ENCODE measurements around the gene APBA2.

APBA2 gene

DNA sequence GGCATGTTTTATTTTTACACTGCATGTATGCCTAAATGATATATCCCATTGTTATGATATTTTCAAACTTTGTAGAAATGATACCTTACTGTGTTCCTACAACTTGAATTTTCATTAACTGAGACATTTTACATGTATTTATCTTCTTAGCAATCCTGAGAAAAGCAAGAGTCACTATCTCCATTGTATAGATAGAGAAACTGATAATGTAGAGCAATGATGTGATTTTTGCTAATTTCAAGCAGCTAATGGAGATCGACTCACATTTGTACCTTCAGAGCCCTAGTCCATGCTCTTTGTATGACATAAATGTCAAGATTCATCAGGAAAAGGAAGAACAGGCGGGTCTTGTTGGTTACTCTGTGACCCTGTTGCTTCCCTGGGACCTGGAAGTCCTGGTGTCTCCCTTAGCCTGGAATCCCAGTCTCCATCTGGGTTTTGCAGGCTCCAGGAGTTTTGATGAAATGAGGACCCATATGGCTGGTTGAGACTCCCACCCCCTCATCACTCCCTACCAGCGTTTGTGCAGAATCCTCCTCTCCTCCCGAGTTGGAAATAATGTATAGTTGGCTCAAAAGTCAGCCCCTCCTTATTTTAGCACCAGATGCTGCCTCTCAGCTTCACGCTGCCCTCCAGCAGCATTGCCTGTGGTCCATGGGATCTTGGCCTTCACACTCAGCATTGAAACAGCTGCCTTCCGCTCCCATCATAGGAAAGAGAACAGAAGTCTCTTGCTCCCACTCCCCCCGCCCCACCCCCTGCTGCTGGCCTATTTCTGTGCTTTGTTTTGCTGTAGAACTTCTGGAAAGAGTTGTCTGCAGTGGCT, 67.1 kb downstream of the APBA2 start:
- DNase-seq, result no peak
- H3K9me3 Mint-ChIP-seq, result no peaks in the 10 kb centered on the region
- H3K4me1 Mint-ChIP-seq, result peaks cover 79% of the 10 kb centered on the region
- peak overlapping the region; percentile 85 for H3K27ac Mint-ChIP-seq
- H3K4me3 Mint-ChIP-seq, result peak overlapping the region; percentile 37
- H3K27me3 Mint-ChIP-seq (ENCODE audit: low read depth, poor library complexity), result no peaks in the 10 kb centered on the region
- H3K36me3 Mint-ChIP-seq (ENCODE audit: low read depth), result peaks cover 15% of the 10 kb centered on the region
- TF ChIP-seq, protein P1, sequence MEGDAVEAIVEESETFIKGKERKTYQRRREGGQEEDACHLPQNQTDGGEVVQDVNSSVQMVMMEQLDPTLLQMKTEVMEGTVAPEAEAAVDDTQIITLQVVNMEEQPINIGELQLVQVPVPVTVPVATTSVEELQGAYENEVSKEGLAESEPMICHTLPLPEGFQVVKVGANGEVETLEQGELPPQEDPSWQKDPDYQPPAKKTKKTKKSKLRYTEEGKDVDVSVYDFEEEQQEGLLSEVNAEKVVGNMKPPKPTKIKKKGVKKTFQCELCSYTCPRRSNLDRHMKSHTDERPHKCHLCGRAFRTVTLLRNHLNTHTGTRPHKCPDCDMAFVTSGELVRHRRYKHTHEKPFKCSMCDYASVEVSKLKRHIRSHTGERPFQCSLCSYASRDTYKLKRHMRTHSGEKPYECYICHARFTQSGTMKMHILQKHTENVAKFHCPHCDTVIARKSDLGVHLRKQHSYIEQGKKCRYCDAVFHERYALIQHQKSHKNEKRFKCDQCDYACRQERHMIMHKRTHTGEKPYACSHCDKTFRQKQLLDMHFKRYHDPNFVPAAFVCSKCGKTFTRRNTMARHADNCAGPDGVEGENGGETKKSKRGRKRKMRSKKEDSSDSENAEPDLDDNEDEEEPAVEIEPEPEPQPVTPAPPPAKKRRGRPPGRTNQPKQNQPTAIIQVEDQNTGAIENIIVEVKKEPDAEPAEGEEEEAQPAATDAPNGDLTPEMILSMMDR (IDR thresholded peaks at IDR 0.05), result no peak

DNA sequence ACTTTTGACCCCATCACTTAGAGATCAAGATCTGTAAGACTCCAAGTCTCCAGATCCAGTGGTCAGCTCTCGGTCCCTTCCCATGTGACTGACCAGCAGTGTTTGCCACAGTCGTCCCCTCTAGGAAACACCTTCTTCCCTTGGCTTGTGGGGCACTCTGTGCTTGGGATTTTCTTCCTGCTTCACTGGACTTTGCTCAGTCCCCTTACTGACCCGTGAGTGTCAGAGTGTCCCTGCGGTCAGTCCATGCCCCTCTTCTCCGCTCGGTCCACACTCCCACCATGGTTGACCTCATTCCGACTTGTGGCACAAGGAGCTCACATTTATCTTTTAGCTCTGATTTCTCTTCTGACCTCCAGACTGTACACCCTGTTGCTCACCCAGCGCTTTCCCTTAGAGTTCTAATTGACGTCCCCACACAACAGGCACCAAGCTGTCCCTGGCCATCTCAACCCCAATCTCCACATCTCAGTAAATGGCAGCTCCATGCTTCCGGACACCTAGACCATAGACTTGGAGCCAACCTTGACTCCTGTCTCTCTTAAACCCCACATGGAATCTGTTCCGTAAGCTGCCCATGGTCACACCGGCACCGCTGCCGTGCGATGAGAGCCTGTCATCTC, 67.9 kb downstream of the APBA2 start:
- TF ChIP-seq, protein P1 (IDR thresholded peaks at IDR 0.05), result no peak

DNA sequence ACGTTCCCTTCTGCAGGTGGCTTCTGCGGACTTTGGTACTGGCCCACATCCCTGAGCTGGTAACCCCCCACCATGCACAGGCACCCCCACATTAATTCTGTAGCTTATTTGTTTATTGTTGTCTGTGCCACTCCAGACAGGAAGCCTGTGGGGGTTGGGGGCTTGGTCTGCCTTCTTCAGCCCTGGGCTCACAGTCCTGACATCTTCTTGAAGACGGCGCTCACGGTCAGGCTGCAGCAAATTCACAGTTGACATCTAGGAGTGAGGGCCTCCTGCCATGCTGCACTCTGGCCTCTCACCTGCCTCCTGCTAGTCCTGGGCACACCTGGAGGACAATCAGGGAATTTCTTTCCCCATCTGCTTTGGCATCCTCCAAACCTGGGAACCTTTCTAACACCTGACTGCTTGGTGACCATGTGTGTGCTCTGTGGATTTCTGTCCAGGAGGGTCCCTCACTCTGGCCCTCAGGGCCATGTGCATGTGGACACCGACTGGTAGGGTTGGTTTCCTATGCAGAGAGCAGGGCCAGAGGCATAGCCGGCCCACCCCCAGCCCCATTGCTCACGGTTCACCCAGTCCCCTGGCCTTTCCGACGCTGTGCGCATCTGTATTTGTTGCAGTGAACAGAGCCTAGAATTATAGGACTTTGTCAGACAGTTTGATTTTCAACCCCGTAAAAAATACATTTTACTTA, 68.8 kb downstream of the APBA2 start:
- H3K9me3 Mint-ChIP-seq, result no peaks in the 10 kb centered on the region
- TF ChIP-seq, protein P1 (IDR thresholded peaks at IDR 0.05), result no peak
- H3K4me1 Mint-ChIP-seq, result peaks cover 80% of the 10 kb centered on the region

More for the DNA sequence above, 67.9 kb downstream of the APBA2 start:
- H3K27ac Mint-ChIP-seq, result peak overlapping the region; percentile 85
- H3K27me3 Mint-ChIP-seq (ENCODE audit: low read depth, poor library complexity), result no peaks in the 10 kb centered on the region
- H3K9me3 Mint-ChIP-seq, result no peaks in the 10 kb centered on the region
- H3K4me3 Mint-ChIP-seq, result peak overlapping the region; percentile 37
- no peak for DNase-seq
- peaks cover 22% of the 10 kb centered on the region for H3K36me3 Mint-ChIP-seq (ENCODE audit: low read depth)
- H3K4me1 Mint-ChIP-seq, result peaks cover 79% of the 10 kb centered on the region

DNA sequence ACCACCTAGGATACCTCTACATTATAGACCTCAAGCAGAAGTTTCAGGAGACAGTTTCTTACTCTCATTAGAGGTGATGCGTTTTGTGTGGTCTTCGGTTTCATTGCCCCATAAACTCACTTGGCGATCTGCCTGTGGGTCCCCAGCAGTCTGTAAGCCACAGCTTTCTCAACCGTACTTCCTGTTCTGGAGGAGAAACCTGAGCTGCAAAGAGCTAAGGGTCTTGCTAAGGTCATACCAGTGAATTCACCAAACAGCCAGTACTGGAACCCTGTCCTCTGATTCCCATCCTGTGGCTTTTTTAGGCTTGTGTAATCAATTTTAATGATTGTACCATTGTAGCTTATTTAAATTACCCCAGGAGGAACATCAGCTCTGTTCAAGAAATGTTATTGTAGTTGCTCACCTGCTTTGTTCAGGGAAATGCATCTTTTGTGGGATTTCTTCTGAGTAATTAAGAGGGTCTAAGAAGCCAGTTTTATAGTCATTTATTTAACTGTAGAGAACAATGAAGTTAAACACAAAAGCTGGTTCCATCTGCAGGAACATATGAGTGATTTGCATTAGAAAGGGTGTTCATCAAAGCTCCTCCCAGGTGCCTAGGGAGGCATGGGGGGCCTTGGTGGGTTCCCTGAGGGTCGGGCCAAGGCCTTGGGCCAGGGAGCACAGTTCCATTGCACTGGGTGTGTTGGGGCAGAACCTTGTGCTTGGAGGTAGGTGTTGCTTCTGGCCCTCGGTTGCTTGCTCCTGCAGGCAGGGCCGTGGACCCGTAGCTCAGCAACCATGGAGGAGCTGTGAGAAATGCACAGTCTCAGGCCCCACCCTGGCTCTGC, 69.6 kb downstream of the APBA2 start:
- peak overlapping the region; percentile 85 for H3K27ac Mint-ChIP-seq
- DNase-seq, result peak; percentile 42
- H3K27me3 Mint-ChIP-seq (ENCODE audit: low read depth, poor library complexity), result no peaks in the 10 kb centered on the region
- peaks cover 25% of the 10 kb centered on the region for H3K36me3 Mint-ChIP-seq (ENCODE audit: low read depth)
- TF ChIP-seq, protein P1 (IDR thresholded peaks at IDR 0.05), result no peak
- H3K4me1 Mint-ChIP-seq, result peaks cover 74% of the 10 kb centered on the region
- no peaks in the 10 kb centered on the region for H3K9me3 Mint-ChIP-seq
- H3K4me3 Mint-ChIP-seq, result peak overlapping the region; percentile 67

More for the DNA sequence above, 68.8 kb downstream of the APBA2 start:
- H3K36me3 Mint-ChIP-seq (ENCODE audit: low read depth), result peaks cover 25% of the 10 kb centered on the region
- H3K27ac Mint-ChIP-seq, result peak overlapping the region; percentile 85
- H3K4me3 Mint-ChIP-seq, result peak overlapping the region; percentile 67
- no peak for DNase-seq
- no peaks in the 10 kb centered on the region for H3K27me3 Mint-ChIP-seq (ENCODE audit: low read depth, poor library complexity)

DNA sequence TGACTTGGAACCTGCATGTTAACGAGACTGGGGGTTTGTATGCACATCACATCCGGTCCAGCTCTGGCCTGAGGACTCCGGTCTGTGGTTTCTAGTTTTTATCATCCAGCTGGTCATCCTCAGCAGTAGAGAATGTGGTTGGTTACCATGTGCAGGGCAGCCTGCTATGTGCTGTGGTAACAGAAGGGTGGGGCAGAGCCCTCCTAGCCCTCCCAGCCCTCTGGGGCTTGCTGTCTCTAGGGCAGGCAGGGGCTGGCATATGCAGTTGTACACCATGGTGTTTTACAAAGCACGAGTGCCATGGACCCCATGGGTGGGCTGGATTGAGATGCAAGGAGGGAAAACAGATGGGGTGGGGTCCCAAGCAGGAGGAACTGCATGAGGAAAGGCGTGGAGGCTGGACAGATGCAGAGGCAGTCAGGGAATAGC, 70.2 kb downstream of the APBA2 start:
- Mint-ChIP-seq H3K36me3 (ENCODE audit: low read depth) (peaks cover 27% of the 10 kb centered on the region), H3K27me3 (ENCODE audit: low read depth, poor library complexity) (no peaks in the 10 kb centered on the region), H3K4me3 (no peak overlapping the region), H3K27ac (peak overlapping the region; percentile 55), H3K9me3 (no peaks in the 10 kb centered on the region), H3K4me1 (peaks cover 76% of the 10 kb centered on the region)
- TF ChIP-seq, protein P1 (IDR thresholded peaks at IDR 0.05), result no peak
- no peak for DNase-seq
